Suprapubic skin (tissue), 4 donors: ENCODE data around the gene ABHD2. TPM values are rescaled to one million over a fixed set of nuclear protein-coding genes. Genes with fewer than 3 reads are reported as not detected.
A peak's percentile ranks its signal among the peaks of the same experiment; 100 is the strongest.

Experiments
- DNase-seq, 2 donors: peaks; one replicate each; pipeline ENCODE4 v3.0.0-alpha.2; 2019; ENCODE audit warnings: low spot score in 2 of 2
- H3K27ac ChIP-seq: fragments of 200-600 bp; sonication (generic); one replicate; pipeline ENCODE4 v1.5.1; 2019
- H3K27me3 ChIP-seq: fragments of 200-600 bp; sonication (generic); one replicate; pipeline ENCODE4 v1.5.1; 2019
- H3K36me3 ChIP-seq: fragments of 200-600 bp; sonication (generic); one replicate; pipeline ENCODE4 v1.5.1; 2019
- H3K4me1 ChIP-seq: fragments of 200-600 bp; sonication (generic); one replicate; pipeline ENCODE4 v1.5.1; 2019
- H3K4me3 ChIP-seq: fragments of 200-600 bp; sonication (generic); one replicate; pipeline ENCODE4 v1.5.1; 2019; ENCODE audit warnings: mild to moderate bottlenecking
- H3K9me3 ChIP-seq: fragments of 200-600 bp; sonication (generic); one replicate; pipeline ENCODE4 v1.5.1; 2019
- CTCF ChIP-seq, 2 donors: fragments of 200-600 bp in 1 of 2; fragments of 450-650 bp in 1 of 2; sonication (generic) in 1 of 2; IDR thresholded peaks; one replicate each; pipeline ENCODE4 v1.5.1; 2016 to 2019; ENCODE audit warnings: antibody characterized with exemption in 2 of 2, mild to moderate bottlenecking in 1 of 2, moderate library complexity in 1 of 2
- EP300 ChIP-seq: sonication (generic); formaldehyde crosslinking; IDR thresholded peaks from one replicate; pipeline ENCODE4 v1.6.1; 2017; ENCODE audit warnings: antibody characterized with exemption
- POLR2A ChIP-seq, 2 donors: fragments of 450-650 bp; IDR thresholded peaks; one replicate each; pipeline ENCODE4 v1.6.1; 2017; ENCODE audit warnings: antibody characterized with exemption in 2 of 2, mild to moderate bottlenecking in 2 of 2, moderate library complexity in 2 of 2
- POLR2AphosphoS5 ChIP-seq, 3 donors: sonication (generic); formaldehyde crosslinking; IDR thresholded peaks; one replicate each; pipeline ENCODE4 v1.6.1; 2017; ENCODE audit warnings: antibody characterized with exemption in 3 of 3
- WGBS: methylation state at CpG from one replicate; pipeline ENCODE4 v1.1.5; 2018; 5-methylcytosine and 5-hydroxymethylcytosine counted together
- total RNA-seq, 4 donors: library from RNA; depleted of rRNA; stranded (reverse); fragments of >200 nt; gene quantifications; one replicate each; pipeline ENCODE4 v1.1.0, GENCODE V29; 2016

ABHD2 gene
- total RNA-seq, 4 donors from 2014 or later = 38.0 to 78.0 (median 63.2) TPM

- H3K36me3 ChIP-seq = peaks cover 19% of the 10 kb centered on the region
- WGBS = 93% methylated on average over 6 of the region's 6 CpGs
- H3K9me3 ChIP-seq = no peaks in the 10 kb centered on the region
- no peak for DNase-seq
- H3K4me3 ChIP-seq = no peak overlapping the region
- TF ChIP-seq EP300 (no peak), CTCF (IDR thresholded peaks at IDR 0.05) (no peak), POLR2A (IDR thresholded peaks at IDR 0.05) (no peak), POLR2AphosphoS5 (IDR thresholded peaks at IDR 0.05) (no peak)
- peaks cover 9% of the 10 kb centered on the region for H3K4me1 ChIP-seq
- peak overlapping the region; percentile 51 for H3K27ac ChIP-seq
- no peaks in the 10 kb centered on the region for H3K27me3 ChIP-seq
Observed at GRCh38 chr15:89128320-89129122, 40.3 kb downstream of the ABHD2 start.

- Histone ChIP-seq H3K9me3 (no peaks in the 10 kb centered on the region), H3K36me3 (peaks cover 19% of the 10 kb centered on the region), H3K27ac (peak overlapping the region; percentile 51), H3K4me3 (no peak overlapping the region), H3K27me3 (no peaks in the 10 kb centered on the region), H3K4me1 (peaks cover 12% of the 10 kb centered on the region)
- no peak for DNase-seq
- TF ChIP-seq POLR2AphosphoS5 (IDR thresholded peaks at IDR 0.05) (no peak), CTCF (IDR thresholded peaks at IDR 0.05) (peak; percentile 5 to 30)
- WGBS = 53% methylated on average over 3 of the region's 3 CpGs
Observed at GRCh38 chr15:89129123-89129815, 41.0 kb downstream of the ABHD2 start.

GRCh38 chr15:89129816-89130134, 41.5 kb downstream of the ABHD2 start:
- Histone ChIP-seq H3K9me3 (no peaks in the 10 kb centered on the region), H3K36me3 (peaks cover 19% of the 10 kb centered on the region), H3K27ac (no peak overlapping the region), H3K4me3 (no peak overlapping the region), H3K27me3 (no peaks in the 10 kb centered on the region), H3K4me1 (peaks cover 15% of the 10 kb centered on the region)
- no peak for TF ChIP-seq CTCF (IDR thresholded peaks at IDR 0.05)
- TF ChIP-seq POLR2A (IDR thresholded peaks at IDR 0.05) = no peak
- TF ChIP-seq POLR2AphosphoS5 (IDR thresholded peaks at IDR 0.05) = no peak
- TF ChIP-seq EP300 = no peak
- WGBS = 62% methylated on average over 1 of the region's 1 CpG
- DNase-seq = no peak

GRCh38 chr15:89130201-89130600, 41.9 kb downstream of the ABHD2 start:
- H3K27ac ChIP-seq = no peak overlapping the region

More at GRCh38 chr15:89130201-89130600, 41.9 kb downstream of the ABHD2 start:
- Histone ChIP-seq H3K4me3 (no peak overlapping the region), H3K9me3 (no peaks in the 10 kb centered on the region), H3K36me3 (peaks cover 19% of the 10 kb centered on the region), H3K4me1 (peaks cover 15% of the 10 kb centered on the region), H3K27me3 (no peaks in the 10 kb centered on the region)
- 74% methylated on average over 5 of the region's 5 CpGs for WGBS
- TF ChIP-seq POLR2A (IDR thresholded peaks at IDR 0.05) = no peak
- TF ChIP-seq POLR2AphosphoS5 (IDR thresholded peaks at IDR 0.05) = no peak
- TF ChIP-seq EP300 = no peak
- no peak for TF ChIP-seq CTCF (IDR thresholded peaks at IDR 0.05)
- no peak for DNase-seq
